ENCODE measurements around the gene KCTD11. TPM values are rescaled to one million over a fixed set of nuclear protein-coding genes. Genes with fewer than 3 reads are reported as not detected.

KCTD11 gene
- total and polyA plus RNA-seq, 10 donors: 5.4 to 12.0 (median 8.9) TPM

DNA sequence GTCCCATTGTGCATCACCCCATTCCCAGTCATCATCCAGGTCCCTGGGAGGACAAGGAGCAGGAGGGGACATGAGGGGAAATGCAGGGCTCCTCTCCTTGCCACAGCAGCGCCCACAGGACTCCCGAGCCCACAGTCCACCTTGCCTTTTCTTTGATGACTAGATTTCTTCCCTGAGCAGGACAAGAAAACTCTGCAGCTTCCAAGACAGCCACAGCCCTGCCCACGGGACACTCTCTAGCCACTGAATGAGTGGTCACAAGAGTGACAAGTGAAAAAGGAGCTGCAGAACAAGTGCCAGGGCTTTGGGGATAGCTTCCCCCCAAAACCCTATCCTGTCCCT lies 27.6 kb upstream of the KCTD11 start:
- intact Hi-C loops (cut with DNase I; ENCODE audit: low total_unique reads): no loop called here
- no peak overlapping the region for H3K27ac ChIP-seq
- no peaks in the 10 kb centered on the region for H3K27me3 ChIP-seq (replicated peaks in 1 of 7)
- TF ChIP-seq, protein P1, sequence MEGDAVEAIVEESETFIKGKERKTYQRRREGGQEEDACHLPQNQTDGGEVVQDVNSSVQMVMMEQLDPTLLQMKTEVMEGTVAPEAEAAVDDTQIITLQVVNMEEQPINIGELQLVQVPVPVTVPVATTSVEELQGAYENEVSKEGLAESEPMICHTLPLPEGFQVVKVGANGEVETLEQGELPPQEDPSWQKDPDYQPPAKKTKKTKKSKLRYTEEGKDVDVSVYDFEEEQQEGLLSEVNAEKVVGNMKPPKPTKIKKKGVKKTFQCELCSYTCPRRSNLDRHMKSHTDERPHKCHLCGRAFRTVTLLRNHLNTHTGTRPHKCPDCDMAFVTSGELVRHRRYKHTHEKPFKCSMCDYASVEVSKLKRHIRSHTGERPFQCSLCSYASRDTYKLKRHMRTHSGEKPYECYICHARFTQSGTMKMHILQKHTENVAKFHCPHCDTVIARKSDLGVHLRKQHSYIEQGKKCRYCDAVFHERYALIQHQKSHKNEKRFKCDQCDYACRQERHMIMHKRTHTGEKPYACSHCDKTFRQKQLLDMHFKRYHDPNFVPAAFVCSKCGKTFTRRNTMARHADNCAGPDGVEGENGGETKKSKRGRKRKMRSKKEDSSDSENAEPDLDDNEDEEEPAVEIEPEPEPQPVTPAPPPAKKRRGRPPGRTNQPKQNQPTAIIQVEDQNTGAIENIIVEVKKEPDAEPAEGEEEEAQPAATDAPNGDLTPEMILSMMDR (IDR thresholded peaks at IDR 0.05 in 8 of 11, conservative IDR thresholded peaks at IDR 0.05 in 3 of 11): peak in 4 of 11 experiments; percentile 23 to 51 (median 40)
- TF ChIP-seq POLR2A (IDR thresholded peaks at IDR 0.05): no peak
- peak in 1 of 3 donors; percentile 2 for TF ChIP-seq POLR2AphosphoS5 (IDR thresholded peaks at IDR 0.05)
- no peak overlapping the region for H3K4me3 ChIP-seq
- H3K4me1 ChIP-seq: peaks cover 2 to 37% (median 22%) of the 10 kb centered on the region in 6 donors
- DNase-seq: no peak
- H3K36me3 ChIP-seq: peaks cover 0 to 80% (median 60%) of the 10 kb centered on the region in 6 donors
- WGBS, 5 donors: 82 to 100% (median 88%) methylated on average over 2 to 3 of the region's 3 CpGs
- no peaks in the 10 kb centered on the region for H3K9me3 ChIP-seq

DNA sequence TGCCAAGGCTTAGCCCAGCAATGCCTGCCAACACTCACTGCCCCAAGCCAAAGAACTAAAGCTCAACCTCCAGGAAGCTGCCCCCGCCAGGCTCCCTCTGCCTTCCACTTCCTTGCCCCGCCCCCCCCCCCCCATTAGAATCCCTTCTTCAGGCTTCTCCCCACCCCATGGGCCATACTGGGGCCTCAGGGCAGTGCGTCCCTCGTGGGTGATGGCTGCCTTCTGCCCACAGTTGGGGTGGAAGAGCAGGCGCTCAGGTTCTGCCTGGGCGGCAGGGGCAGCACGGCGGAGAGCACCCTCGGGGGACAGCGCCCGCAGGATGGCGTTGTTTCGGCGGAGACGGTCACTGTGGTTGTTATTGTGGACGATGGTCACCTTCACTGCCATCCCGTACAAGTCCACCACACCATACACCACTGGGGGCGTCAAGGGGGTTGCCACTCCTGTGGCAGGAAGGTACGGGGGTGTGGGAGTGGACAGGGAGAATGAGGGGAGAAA lies 26.9 kb upstream of the KCTD11 start:
- Histone ChIP-seq H3K27ac (no peak overlapping the region), H3K27me3 (replicated peaks in 1 of 7) (no peaks in the 10 kb centered on the region), H3K4me1 (peaks cover 2 to 40% (median 25%) of the 10 kb centered on the region in 6 donors), H3K36me3 (peaks cover 0 to 74% (median 59%) of the 10 kb centered on the region in 6 donors), H3K4me3 (no peak overlapping the region), H3K9me3 (no peaks in the 10 kb centered on the region)
- TF ChIP-seq, protein P1 (IDR thresholded peaks at IDR 0.05 in 8 of 11, conservative IDR thresholded peaks at IDR 0.05 in 3 of 11): no peak
- TF ChIP-seq POLR2AphosphoS5 (IDR thresholded peaks at IDR 0.05) (no peak), POLR2A (IDR thresholded peaks at IDR 0.05) (no peak)
- intact Hi-C loops (cut with DNase I; ENCODE audit: low total_unique reads): no loop called here
- 88 to 93% (median 90%) methylated on average over 19 of the region's 19 CpGs for WGBS, 5 donors
- no peak for DNase-seq

DNA sequence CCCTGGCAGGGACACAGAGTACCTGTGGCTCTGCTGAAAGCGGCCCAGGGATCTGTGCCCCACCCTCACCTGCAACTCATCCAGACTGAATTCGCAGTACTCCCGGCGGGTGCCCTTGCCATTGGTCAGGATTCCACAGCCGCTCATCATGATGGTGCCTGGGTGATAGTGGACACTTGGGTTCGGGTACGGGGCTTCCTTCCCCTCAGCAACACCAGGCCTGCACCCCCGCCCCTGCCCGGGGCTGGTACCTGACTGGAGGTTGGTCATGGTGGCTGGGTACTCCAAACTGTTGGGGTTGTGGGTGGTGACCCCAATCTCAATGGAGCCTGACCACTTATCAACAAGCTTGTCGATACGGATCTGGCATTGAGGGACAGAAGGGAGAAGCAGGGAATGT lies 25.8 kb upstream of the KCTD11 start:
- Histone ChIP-seq H3K36me3 (peaks cover 0 to 63% (median 48%) of the 10 kb centered on the region in 6 donors), H3K27ac (no peak overlapping the region), H3K9me3 (no peaks in the 10 kb centered on the region), H3K4me3 (no peak overlapping the region), H3K27me3 (replicated peaks in 1 of 7) (no peaks in the 10 kb centered on the region), H3K4me1 (peaks cover 8 to 51% (median 35%) of the 10 kb centered on the region in 6 donors)
- 92 to 96% (median 94%) methylated on average over 4 to 11 of the region's 11 CpGs for WGBS, 5 donors
- intact Hi-C loops (cut with DNase I; ENCODE audit: low total_unique reads): no loop called here
- no peak for DNase-seq
- TF ChIP-seq POLR2AphosphoS5 (IDR thresholded peaks at IDR 0.05): no peak
- no peak for TF ChIP-seq POLR2A (IDR thresholded peaks at IDR 0.05)
- TF ChIP-seq, protein P1 (IDR thresholded peaks at IDR 0.05 in 8 of 11, conservative IDR thresholded peaks at IDR 0.05 in 3 of 11): no peak

GRCh38 chr17:7327056-7327455 lies 24.9 kb upstream of the KCTD11 start:
- no peak for DNase-seq
- H3K27me3 ChIP-seq (replicated peaks in 1 of 7): no peaks in the 10 kb centered on the region
- no peaks in the 10 kb centered on the region for H3K9me3 ChIP-seq
- no peak overlapping the region for H3K4me3 ChIP-seq
- no peak for TF ChIP-seq POLR2A (IDR thresholded peaks at IDR 0.05)
- TF ChIP-seq, protein P1 (IDR thresholded peaks at IDR 0.05 in 8 of 11, conservative IDR thresholded peaks at IDR 0.05 in 3 of 11): no peak
- H3K4me1 ChIP-seq: peaks cover 8 to 60% (median 38%) of the 10 kb centered on the region in 6 donors
- intact Hi-C loops (cut with DNase I; ENCODE audit: low total_unique reads): no loop called here
- peaks cover 0 to 54% (median 39%) of the 10 kb centered on the region in 6 donors for H3K36me3 ChIP-seq
- no peak overlapping the region for H3K27ac ChIP-seq
- WGBS, 5 donors: 89 to 97% (median 95%) methylated on average over 6 to 7 of the region's 7 CpGs
